Measurements from ENCODE around the gene TGM6.

- TF ChIP-seq CTCF (IDR thresholded peaks at IDR 0.05 in 8 of 11, conservative IDR thresholded peaks at IDR 0.05 in 3 of 11) (no peak), POLR2A (IDR thresholded peaks at IDR 0.05) (no peak)
These were observed 68.7 kb downstream of the TGM6 start for GRCh38 chr20:2449386-2449785.

All from spleen (tissue), 7 donors.